Measurements from ENCODE around the gene POLR3H. TPM values are rescaled to one million over a fixed set of nuclear protein-coding genes. Genes with fewer than 3 reads are reported as not detected.

POLR3H gene
- total RNA-seq, 2 donors from 2014 or later, result 27.8 to 29.1 TPM

GRCh38 chr22:41555325-41555982 is 11.2 kb upstream of the POLR3H start:
- DNase-seq (ENCODE audit: low spot score), result no peak
- H3K9me3 ChIP-seq, result no peaks in the 10 kb centered on the region
- intact Hi-C loops (cut with DNase I), result no loop called here
- no peak overlapping the region for H3K4me3 ChIP-seq
- 80% methylated on average over 7 of the region's 7 CpGs for WGBS
- peaks cover 2% of the 10 kb centered on the region for H3K27me3 ChIP-seq (replicated peaks; ENCODE audit: insufficient read depth)
- no peaks in the 10 kb centered on the region for H3K4me1 ChIP-seq (replicated peaks)
- H3K27ac ChIP-seq, result no peak overlapping the region
- H3K36me3 ChIP-seq, result no peaks in the 10 kb centered on the region
- no peak for TF ChIP-seq POLR2A (IDR thresholded peaks at IDR 0.05)
- no peak for TF ChIP-seq CTCF (IDR thresholded peaks at IDR 0.05)
- no peak for TF ChIP-seq POLR2AphosphoS5 (IDR thresholded peaks at IDR 0.05)

- H3K9me3 ChIP-seq, result no peaks in the 10 kb centered on the region
- TF ChIP-seq POLR2A (IDR thresholded peaks at IDR 0.05) (no peak), CTCF (IDR thresholded peaks at IDR 0.05) (no peak), POLR2AphosphoS5 (IDR thresholded peaks at IDR 0.05) (no peak)
- H3K27me3 ChIP-seq (replicated peaks; ENCODE audit: insufficient read depth), result no peaks in the 10 kb centered on the region
- DNase-seq (ENCODE audit: low spot score), result no peak
- no peak overlapping the region for H3K27ac ChIP-seq
- intact Hi-C loops (cut with DNase I), result no loop called here
- no peak overlapping the region for H3K4me3 ChIP-seq
- H3K4me1 ChIP-seq (replicated peaks), result no peaks in the 10 kb centered on the region
- H3K36me3 ChIP-seq, result no peaks in the 10 kb centered on the region
- 67% methylated on average over 11 of the region's 11 CpGs for WGBS
Measured at GRCh38 chr22:41551877-41552582, 7.8 kb upstream of the POLR3H start.

DNA sequence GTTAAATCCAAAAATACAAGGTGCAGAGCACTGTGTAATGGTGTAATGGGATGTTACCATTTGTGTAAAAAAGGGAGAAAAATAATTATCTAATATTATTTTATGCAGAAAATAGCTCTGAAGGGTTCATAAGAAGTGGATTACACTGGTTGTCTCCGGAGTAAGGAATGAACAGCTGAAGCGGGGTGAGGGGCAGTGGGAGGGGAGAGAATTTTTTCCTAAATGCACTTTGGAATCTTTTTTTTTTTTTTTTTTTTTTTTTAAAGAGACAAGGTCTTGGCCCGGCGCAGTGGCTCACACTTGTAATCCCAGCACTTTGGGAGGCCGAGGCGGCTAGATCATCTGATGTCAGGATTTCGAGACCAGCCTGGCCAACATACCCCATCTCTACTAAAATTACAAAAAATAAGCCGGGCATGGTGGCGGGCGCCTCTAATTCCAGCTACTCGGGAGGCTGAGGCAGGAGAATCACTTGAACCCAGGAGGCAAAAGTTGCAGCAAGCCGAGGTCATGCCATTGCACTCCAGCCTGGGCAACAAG is 6.8 kb upstream of the POLR3H start:
- Histone ChIP-seq H3K36me3 (no peaks in the 10 kb centered on the region), H3K9me3 (no peaks in the 10 kb centered on the region), H3K27me3 (replicated peaks; ENCODE audit: insufficient read depth) (no peaks in the 10 kb centered on the region), H3K27ac (no peak overlapping the region), H3K4me1 (replicated peaks) (no peaks in the 10 kb centered on the region), H3K4me3 (no peak overlapping the region)
- intact Hi-C loops (cut with DNase I), result no loop called here
- no peak for DNase-seq (ENCODE audit: low spot score)
- no peak for TF ChIP-seq CTCF (IDR thresholded peaks at IDR 0.05)
- TF ChIP-seq POLR2A (IDR thresholded peaks at IDR 0.05), result no peak
- no peak for TF ChIP-seq POLR2AphosphoS5 (IDR thresholded peaks at IDR 0.05)
- WGBS, result 89% methylated on average over 12 of the region's 12 CpGs

GRCh38 chr22:41548830-41549211 is 4.6 kb upstream of the POLR3H start:
- no peaks in the 10 kb centered on the region for H3K4me1 ChIP-seq (replicated peaks)
- H3K4me3 ChIP-seq, result no peak overlapping the region
- WGBS, result 93% methylated on average over 5 of the region's 5 CpGs
- H3K27ac ChIP-seq, result no peak overlapping the region
- no peak for DNase-seq (ENCODE audit: low spot score)
- H3K27me3 ChIP-seq (replicated peaks; ENCODE audit: insufficient read depth), result no peaks in the 10 kb centered on the region
- TF ChIP-seq POLR2AphosphoS5 (IDR thresholded peaks at IDR 0.05) (no peak), POLR2A (IDR thresholded peaks at IDR 0.05) (no peak), CTCF (IDR thresholded peaks at IDR 0.05) (no peak)
- no peaks in the 10 kb centered on the region for H3K9me3 ChIP-seq
- intact Hi-C loops (cut with DNase I), result no loop called here
- no peaks in the 10 kb centered on the region for H3K36me3 ChIP-seq
